ENCODE measurements around the gene SPATC1L. TPM values are rescaled to one million over a fixed set of nuclear protein-coding genes. Genes with fewer than 3 reads are reported as not detected.

Gene SPATC1L
- total RNA-seq, 1 donor from 2014 or later, result 8.6 TPM

DNA sequence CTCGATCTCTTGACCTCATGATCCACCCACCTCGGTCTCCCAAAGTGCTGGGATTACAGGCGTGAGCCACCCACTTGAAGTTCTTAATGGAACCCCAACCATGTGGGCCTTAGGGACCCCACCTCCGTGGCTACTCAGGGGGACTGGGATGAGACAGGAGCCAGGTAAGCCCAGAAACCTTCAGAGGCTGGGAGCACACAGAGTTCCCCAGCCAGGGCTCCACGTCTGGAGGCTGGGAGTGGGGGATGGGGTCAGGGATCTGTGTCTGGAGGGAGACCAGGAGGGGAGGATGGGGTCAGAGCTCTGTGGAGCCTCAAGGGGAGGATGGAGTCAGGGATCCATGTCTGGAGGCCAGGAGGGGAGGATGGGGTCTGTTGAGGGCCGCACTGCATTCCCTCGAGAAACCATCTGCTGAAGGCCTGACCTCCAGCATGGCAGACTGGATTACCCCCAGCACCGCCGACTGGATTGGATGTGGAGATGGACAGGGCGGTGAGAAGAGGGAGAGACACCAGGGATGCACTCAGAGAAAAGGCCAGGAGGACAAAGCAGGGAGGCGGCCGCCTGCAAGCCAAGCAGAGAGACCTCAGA lies 26.8 kb downstream of the SPATC1L start:
- H3K4me1 ChIP-seq, result peaks cover 11% of the 10 kb centered on the region
- ATAC-seq (no peak), DNase-seq (no peak)
- H3K4me3 ChIP-seq, result no peak overlapping the region
- H3K36me3 ChIP-seq, result no peaks in the 10 kb centered on the region
- no peaks in the 10 kb centered on the region for H3K27me3 ChIP-seq (ENCODE audit: low read depth)
- no peak overlapping the region for H3K27ac ChIP-seq
- intact Hi-C loops (cut with DNase I), result no loop called here
- TF ChIP-seq, protein P1, sequence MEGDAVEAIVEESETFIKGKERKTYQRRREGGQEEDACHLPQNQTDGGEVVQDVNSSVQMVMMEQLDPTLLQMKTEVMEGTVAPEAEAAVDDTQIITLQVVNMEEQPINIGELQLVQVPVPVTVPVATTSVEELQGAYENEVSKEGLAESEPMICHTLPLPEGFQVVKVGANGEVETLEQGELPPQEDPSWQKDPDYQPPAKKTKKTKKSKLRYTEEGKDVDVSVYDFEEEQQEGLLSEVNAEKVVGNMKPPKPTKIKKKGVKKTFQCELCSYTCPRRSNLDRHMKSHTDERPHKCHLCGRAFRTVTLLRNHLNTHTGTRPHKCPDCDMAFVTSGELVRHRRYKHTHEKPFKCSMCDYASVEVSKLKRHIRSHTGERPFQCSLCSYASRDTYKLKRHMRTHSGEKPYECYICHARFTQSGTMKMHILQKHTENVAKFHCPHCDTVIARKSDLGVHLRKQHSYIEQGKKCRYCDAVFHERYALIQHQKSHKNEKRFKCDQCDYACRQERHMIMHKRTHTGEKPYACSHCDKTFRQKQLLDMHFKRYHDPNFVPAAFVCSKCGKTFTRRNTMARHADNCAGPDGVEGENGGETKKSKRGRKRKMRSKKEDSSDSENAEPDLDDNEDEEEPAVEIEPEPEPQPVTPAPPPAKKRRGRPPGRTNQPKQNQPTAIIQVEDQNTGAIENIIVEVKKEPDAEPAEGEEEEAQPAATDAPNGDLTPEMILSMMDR (IDR thresholded peaks at IDR 0.05), result no peak
- no peaks in the 10 kb centered on the region for H3K9me3 ChIP-seq

DNA sequence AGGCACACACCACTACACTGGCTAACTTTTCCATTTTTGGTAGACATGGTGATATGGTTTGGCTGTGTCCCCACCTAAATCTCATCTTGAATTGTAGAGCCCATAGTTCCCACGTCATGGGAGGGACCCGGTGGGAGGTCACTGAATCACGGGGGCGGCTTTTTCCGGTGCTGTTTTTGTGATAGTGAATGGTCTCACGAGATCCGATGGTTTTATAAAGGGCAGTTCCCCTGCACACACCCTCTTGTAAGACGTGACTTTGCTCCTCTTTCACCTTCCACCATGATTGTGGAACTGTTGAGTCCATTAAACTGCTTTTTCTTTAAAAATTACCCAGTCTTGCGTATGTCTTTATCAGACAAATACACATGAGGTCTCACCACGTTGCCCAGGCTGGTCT lies 27.6 kb downstream of the SPATC1L start:
- peaks cover 11% of the 10 kb centered on the region for H3K4me1 ChIP-seq
- no peaks in the 10 kb centered on the region for H3K9me3 ChIP-seq
- intact Hi-C loops (cut with DNase I), result no loop called here
- H3K27me3 ChIP-seq (ENCODE audit: low read depth), result no peaks in the 10 kb centered on the region
- no peak overlapping the region for H3K27ac ChIP-seq
- TF ChIP-seq, protein P1 (IDR thresholded peaks at IDR 0.05), result no peak
- no peak overlapping the region for H3K4me3 ChIP-seq
- no peaks in the 10 kb centered on the region for H3K36me3 ChIP-seq
- ATAC-seq (no peak), DNase-seq (no peak)

DNA sequence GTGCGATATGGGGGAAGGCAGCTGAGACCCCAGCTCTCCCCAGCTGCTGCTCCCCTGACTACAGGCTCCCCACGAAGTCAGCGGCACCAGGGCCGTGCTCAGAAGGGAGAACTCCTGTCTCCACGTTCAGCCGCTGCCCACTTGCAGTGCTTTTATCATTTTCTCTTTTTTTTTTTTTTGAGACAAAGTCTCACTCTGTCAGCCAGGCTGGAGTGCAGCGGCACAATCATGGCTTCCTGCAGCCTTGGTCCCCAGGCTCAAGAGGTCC lies 27.9 kb downstream of the SPATC1L start:
- DNase-seq (no peak), ATAC-seq (no peak)
- intact Hi-C loops (cut with DNase I), result no loop called here
- no peaks in the 10 kb centered on the region for H3K9me3 ChIP-seq
- TF ChIP-seq, protein P1 (IDR thresholded peaks at IDR 0.05), result no peak
- H3K4me3 ChIP-seq, result no peak overlapping the region
- H3K27ac ChIP-seq, result no peak overlapping the region
- peaks cover 11% of the 10 kb centered on the region for H3K4me1 ChIP-seq
- no peaks in the 10 kb centered on the region for H3K36me3 ChIP-seq
- no peaks in the 10 kb centered on the region for H3K27me3 ChIP-seq (ENCODE audit: low read depth)

DNA sequence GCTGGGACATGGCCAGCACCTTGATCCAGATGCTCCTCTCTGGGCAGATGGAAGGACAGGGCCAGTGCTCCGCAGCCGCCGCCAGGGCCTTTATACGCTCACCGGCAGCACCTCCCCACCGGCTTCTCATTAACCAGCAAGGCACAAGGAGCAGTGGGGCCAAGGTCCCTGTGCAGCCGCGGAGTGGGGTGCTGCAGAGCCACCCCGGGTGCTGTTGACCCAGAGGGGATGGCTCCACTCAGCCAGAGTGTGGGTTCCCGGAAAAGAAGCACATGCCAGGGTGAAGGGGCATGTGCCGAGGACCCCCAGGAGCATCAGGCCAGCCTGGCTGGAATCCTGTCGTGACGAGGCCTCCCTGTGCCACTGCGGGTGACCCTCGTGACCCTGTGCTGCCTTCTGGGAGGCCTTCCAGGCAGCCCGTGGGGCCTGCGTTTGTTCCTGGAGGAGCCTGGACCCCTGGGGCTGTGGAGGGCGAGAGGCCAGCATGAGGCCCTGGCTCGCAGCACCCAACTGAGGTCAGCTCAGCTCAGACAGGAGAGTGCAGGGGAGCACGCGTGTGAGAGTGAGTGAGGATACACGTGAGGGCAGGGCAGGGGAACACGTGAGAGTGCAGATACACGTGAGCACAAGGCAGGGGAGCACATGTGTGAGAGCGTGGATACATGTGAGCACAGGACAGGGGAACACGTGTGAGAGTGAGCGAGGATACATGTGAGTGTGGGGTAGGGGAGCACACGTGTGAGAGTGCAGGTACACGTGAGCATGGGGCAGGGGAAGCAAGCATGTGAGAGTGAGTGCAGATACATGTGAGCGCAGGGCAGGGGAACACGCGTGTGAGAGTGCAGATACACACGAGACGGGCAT lies 28.5 kb downstream of the SPATC1L start, which contains the start of gene FTCD:
Gene FTCD, minus strand, starts transcription at position 66 of the 864 bp plus-strand sequence. Its CDS starts 56 bp downstream, at position 10.
- peak; percentile 41 for DNase-seq
- TF ChIP-seq, protein P1 (IDR thresholded peaks at IDR 0.05), result no peak
- no peak for ATAC-seq
- Histone ChIP-seq H3K27ac (no peak within 1 kb of the TSS), H3K9me3 (no peaks in the 10 kb centered on the region), H3K27me3 (ENCODE audit: low read depth) (no peaks in the 10 kb centered on the region), H3K4me1 (peaks cover 11% of the 10 kb centered on the region), H3K36me3 (no peaks in the 10 kb centered on the region), H3K4me3 (no peak within 1 kb of the TSS)
- intact Hi-C loops (cut with DNase I), result no loop called here

DNA sequence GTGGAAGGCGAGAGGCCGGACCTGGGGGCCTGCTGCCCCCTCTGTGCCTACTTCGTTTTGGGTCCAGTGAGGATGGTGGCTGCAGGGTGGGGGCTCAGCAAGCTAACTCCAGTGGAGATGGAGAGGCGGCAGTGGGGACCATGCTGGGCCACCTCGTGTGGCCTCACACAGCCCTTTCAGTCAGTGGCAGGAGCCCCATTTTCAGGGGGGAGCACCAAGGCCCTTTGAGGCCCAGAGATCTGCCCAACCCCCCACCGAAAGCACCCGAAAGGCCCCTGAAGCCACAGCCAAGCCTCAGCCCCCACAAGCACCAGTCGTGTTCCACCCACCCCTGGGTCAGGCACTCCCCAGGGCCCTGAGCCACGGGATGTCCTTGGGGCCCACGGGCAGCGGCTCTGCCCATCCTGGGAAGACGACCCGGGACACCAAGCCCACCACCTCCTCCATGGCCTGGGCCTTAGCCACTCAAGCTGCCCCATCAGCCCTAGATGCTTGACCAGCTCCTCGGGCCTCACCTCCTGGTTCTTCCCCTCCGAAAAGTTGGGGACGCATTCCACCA lies 29.2 kb downstream of the SPATC1L start:
- H3K36me3 ChIP-seq, result no peaks in the 10 kb centered on the region
- no peaks in the 10 kb centered on the region for H3K9me3 ChIP-seq
- no peak overlapping the region for H3K4me3 ChIP-seq
- H3K27ac ChIP-seq, result no peak overlapping the region
- peaks cover 11% of the 10 kb centered on the region for H3K4me1 ChIP-seq
- intact Hi-C loops (cut with DNase I), result no loop called here
- TF ChIP-seq, protein P1 (IDR thresholded peaks at IDR 0.05), result no peak
- ATAC-seq (no peak), DNase-seq (peak; percentile 39)
- H3K27me3 ChIP-seq (ENCODE audit: low read depth), result no peaks in the 10 kb centered on the region

All from lower lobe of right lung (tissue), 2 donors.